MM.1S (cell line): ENCODE data around the gene DLGAP1.

Experiments
- EZH2phosphoT487 ChIP-seq: fragments of 300-600 bp; sonication (generic); IDR thresholded peaks from 2 replicates; pipeline ENCODE4 v1.6.1; 2018; ENCODE audit warnings: antibody characterized with exemption, low read length
- TF ChIP-seq, protein P1 (sequence below): fragments of 300-600 bp; sonication (generic); IDR thresholded peaks from 2 replicates; pipeline ENCODE4 v1.5.1; 2016; ENCODE audit warnings: antibody characterized with exemption, low read length, mixed read lengths

DNA sequence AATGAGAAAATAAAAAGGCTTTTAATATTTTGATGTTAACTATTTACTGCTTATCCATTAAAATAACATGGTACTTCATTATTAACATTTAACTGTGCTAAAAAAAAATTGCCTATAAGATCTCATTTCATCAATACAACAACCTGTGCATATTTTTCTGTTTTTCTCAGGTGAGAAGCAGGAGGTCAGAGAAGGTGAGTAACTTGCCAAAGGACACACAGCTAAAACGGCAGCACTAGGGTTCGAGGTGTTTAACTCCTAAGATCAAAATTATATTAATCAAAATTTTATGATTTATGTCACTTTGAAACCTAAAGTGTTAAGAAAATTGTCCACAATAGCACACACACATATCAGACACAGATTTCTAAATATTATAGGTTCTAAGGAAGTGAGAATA, 639.1 kb downstream of the DLGAP1 start:
- TF ChIP-seq, protein P1, sequence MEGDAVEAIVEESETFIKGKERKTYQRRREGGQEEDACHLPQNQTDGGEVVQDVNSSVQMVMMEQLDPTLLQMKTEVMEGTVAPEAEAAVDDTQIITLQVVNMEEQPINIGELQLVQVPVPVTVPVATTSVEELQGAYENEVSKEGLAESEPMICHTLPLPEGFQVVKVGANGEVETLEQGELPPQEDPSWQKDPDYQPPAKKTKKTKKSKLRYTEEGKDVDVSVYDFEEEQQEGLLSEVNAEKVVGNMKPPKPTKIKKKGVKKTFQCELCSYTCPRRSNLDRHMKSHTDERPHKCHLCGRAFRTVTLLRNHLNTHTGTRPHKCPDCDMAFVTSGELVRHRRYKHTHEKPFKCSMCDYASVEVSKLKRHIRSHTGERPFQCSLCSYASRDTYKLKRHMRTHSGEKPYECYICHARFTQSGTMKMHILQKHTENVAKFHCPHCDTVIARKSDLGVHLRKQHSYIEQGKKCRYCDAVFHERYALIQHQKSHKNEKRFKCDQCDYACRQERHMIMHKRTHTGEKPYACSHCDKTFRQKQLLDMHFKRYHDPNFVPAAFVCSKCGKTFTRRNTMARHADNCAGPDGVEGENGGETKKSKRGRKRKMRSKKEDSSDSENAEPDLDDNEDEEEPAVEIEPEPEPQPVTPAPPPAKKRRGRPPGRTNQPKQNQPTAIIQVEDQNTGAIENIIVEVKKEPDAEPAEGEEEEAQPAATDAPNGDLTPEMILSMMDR, result no peak
- TF ChIP-seq EZH2phosphoT487, result no peak
